ENCODE data around the gene F13A1. TPM values are rescaled to one million over a fixed set of nuclear protein-coding genes. Genes with fewer than 3 reads are reported as not detected.

F13A1 gene
- total and polyA plus RNA-seq, 12 donors = 10.5 to 481 (median 157) TPM

DNA sequence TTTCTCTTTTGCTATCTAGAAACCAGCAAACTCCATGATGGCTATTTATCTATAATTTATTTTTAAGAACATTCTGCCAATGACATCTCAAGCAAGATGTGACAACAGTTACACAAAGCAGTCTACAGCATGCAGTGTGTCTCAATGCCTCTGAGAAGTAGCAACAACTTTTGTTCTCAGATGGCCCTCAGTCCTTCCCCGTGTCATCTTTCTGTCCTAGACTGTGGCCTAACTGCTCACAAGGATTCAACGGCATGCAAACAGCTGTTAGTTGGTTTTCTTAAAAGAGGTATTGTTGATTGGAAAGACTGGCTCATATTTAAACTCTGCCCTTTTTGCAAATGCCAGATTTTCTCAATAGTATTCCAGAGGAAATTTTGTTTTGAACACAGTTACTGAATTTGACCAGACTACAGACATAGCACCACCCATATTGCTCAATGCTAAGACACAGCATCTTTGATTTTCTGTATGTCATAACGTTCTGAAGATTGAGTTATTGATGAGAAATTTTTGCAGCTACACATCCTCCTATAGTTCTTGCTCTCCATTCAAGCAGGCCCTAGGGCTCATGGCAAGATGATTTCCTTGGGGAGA is 26.1 kb upstream of the F13A1 start:
- no peak for DNase-seq
- Histone ChIP-seq H3K4me1 (replicated peaks in 1 of 2) (no peaks in the 10 kb centered on the region), H3K36me3 (replicated peaks in 1 of 2) (no peaks in the 10 kb centered on the region), H3K9me3 (replicated peaks in 1 of 3) (no peaks in the 10 kb centered on the region), H3K4me3 (no peak overlapping the region), H3K27ac (no peak overlapping the region), H3K27me3 (no peaks in the 10 kb centered on the region)
- TF ChIP-seq POLR2A (IDR thresholded peaks at IDR 0.05) = no peak
- TF ChIP-seq, protein P1, sequence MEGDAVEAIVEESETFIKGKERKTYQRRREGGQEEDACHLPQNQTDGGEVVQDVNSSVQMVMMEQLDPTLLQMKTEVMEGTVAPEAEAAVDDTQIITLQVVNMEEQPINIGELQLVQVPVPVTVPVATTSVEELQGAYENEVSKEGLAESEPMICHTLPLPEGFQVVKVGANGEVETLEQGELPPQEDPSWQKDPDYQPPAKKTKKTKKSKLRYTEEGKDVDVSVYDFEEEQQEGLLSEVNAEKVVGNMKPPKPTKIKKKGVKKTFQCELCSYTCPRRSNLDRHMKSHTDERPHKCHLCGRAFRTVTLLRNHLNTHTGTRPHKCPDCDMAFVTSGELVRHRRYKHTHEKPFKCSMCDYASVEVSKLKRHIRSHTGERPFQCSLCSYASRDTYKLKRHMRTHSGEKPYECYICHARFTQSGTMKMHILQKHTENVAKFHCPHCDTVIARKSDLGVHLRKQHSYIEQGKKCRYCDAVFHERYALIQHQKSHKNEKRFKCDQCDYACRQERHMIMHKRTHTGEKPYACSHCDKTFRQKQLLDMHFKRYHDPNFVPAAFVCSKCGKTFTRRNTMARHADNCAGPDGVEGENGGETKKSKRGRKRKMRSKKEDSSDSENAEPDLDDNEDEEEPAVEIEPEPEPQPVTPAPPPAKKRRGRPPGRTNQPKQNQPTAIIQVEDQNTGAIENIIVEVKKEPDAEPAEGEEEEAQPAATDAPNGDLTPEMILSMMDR (IDR thresholded peaks at IDR 0.05) = no peak
- intact Hi-C loops (cut with DNase I) = no loop called here
- 62 to 76% (median 70%) methylated on average over 3 of the region's 3 CpGs for WGBS, 4 donors

DNA sequence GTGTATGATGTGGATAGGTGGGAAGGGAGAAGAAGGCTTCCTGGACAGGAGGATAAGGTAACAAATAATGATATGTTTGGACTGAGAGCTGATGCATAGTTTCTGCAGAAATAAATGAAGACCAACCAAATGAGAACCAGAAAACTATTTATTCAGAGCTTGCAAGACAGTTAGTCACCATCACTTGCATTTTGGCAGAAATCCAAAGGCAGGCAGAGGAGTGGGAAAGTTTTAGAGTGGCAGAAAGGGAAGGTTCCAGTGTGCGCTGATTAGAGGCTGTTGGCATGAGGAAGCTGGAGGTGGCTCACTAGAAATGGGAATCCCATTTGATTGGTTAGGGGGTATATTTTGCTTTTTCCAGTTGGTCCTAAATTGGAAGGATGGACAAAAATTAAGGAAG is 13.0 kb upstream of the F13A1 start:
- H3K4me1 ChIP-seq (replicated peaks in 1 of 2) = no peaks in the 10 kb centered on the region

DNA sequence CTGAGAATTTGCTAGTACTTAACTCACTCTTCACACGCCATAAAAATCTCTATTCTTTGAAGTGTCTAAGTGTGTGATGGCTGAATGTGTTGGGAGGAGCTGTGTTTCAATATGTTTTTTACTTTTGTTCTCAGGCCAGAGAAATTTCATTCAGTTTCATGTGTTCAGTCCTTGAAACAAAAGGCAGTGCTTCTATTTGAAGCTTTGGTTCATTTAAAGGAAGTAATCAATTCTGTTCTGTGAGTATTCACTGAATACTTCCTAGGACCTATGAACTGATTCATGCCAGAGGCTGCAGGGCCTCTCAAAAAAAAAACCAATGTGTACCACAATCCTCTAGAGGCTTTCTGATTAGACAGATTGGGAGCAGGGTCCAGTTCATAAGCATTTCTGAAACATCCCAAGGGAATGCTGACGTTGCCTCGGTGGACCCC is 12.4 kb upstream of the F13A1 start:
- no peak for DNase-seq
- no peak overlapping the region for H3K27ac ChIP-seq
- no peaks in the 10 kb centered on the region for H3K4me1 ChIP-seq (replicated peaks in 1 of 2)
- H3K27me3 ChIP-seq = no peaks in the 10 kb centered on the region
- intact Hi-C loops (cut with DNase I) = no loop called here
- no peaks in the 10 kb centered on the region for H3K36me3 ChIP-seq (replicated peaks in 1 of 2)
- no peak for TF ChIP-seq POLR2A (IDR thresholded peaks at IDR 0.05)
- TF ChIP-seq, protein P1 (IDR thresholded peaks at IDR 0.05) = no peak
- no peak overlapping the region for H3K4me3 ChIP-seq
- 51 to 75% (median 72%) methylated on average over 3 of the region's 3 CpGs for WGBS, 4 donors
- no peaks in the 10 kb centered on the region for H3K9me3 ChIP-seq (replicated peaks in 1 of 3)

More for the DNA sequence above, 13.0 kb upstream of the F13A1 start:
- Histone ChIP-seq H3K9me3 (replicated peaks in 1 of 3) (no peaks in the 10 kb centered on the region), H3K36me3 (replicated peaks in 1 of 2) (no peaks in the 10 kb centered on the region), H3K4me3 (no peak overlapping the region), H3K27me3 (no peaks in the 10 kb centered on the region), H3K27ac (no peak overlapping the region)
- TF ChIP-seq, protein P1 (IDR thresholded peaks at IDR 0.05) = no peak
- TF ChIP-seq POLR2A (IDR thresholded peaks at IDR 0.05) = no peak
- DNase-seq = no peak
- WGBS, 4 donors = 54 to 86% (median 70%) methylated on average over 1 of the region's 1 CpG
- intact Hi-C loops (cut with DNase I) = no loop called here

DNA sequence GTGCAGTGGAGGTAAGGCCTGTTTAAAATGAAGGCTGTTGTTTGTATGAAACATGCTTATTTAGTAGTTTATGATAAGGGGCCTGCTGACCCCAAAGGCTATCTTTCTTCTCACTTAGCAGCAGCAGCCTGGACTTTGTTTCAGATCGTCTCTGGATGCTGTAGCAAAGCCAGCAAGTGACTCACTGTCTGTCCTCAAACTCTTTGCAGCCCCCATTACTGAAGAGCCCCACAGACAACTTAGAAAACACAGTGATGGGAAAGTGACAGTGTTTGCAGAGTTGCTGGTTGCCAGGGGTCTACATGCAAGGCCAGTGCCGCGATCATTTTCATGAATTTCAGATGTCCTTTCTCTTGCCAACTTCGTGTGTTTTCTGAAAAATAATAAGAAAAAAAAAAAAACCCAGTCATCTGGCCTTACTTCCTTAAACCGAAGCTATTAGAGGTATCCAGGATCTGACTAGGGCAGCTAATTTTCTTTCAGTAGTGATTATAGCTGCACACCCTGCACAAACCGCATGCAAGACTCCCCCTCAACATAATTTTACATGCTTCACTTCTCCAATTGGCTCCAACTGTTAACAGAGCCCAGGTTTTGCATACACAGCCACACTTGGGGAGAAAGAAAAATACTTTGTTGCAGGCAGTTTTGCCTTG is 11.6 kb upstream of the F13A1 start:
- TF ChIP-seq, protein P1 (IDR thresholded peaks at IDR 0.05) = no peak
- no peak for TF ChIP-seq POLR2A (IDR thresholded peaks at IDR 0.05)
- H3K4me1 ChIP-seq (replicated peaks in 1 of 2) = no peaks in the 10 kb centered on the region
- H3K27ac ChIP-seq = peak overlapping the region in 3 of 5 donors; percentile 21 to 65 (median 36)
- H3K36me3 ChIP-seq (replicated peaks in 1 of 2) = no peaks in the 10 kb centered on the region
- no peaks in the 10 kb centered on the region for H3K9me3 ChIP-seq (replicated peaks in 1 of 3)
- H3K27me3 ChIP-seq = no peaks in the 10 kb centered on the region
- H3K4me3 ChIP-seq = no peak overlapping the region
- intact Hi-C loops (cut with DNase I) = no loop called here
- 42 to 51% (median 50%) methylated on average over 6 of the region's 6 CpGs for WGBS, 4 donors
- DNase-seq = no peak
